GM12874 (cell line): ENCODE data around the gene PALM.

Source experiments
- TF ChIP-seq, protein P1 (sequence below): IDR thresholded peaks from 2 replicates; pipeline ENCODE4 v1.5.1; 2011; ENCODE audit warnings: low read depth, mild to moderate bottlenecking, control low read depth, low read length, moderate library complexity; ENCODE audit not compliant: insufficient read depth

PALM gene, protein sequence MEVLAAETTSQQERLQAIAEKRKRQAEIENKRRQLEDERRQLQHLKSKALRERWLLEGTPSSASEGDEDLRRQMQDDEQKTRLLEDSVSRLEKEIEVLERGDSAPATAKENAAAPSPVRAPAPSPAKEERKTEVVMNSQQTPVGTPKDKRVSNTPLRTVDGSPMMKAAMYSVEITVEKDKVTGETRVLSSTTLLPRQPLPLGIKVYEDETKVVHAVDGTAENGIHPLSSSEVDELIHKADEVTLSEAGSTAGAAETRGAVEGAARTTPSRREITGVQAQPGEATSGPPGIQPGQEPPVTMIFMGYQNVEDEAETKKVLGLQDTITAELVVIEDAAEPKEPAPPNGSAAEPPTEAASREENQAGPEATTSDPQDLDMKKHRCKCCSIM

GRCh38 chr19:708154-709143, at the start of gene PALM:
TSS of gene PALM (plus strand) at chr19:708935. CDS start at chr19:709147, 212 bp downstream.
- TF ChIP-seq, protein P1, sequence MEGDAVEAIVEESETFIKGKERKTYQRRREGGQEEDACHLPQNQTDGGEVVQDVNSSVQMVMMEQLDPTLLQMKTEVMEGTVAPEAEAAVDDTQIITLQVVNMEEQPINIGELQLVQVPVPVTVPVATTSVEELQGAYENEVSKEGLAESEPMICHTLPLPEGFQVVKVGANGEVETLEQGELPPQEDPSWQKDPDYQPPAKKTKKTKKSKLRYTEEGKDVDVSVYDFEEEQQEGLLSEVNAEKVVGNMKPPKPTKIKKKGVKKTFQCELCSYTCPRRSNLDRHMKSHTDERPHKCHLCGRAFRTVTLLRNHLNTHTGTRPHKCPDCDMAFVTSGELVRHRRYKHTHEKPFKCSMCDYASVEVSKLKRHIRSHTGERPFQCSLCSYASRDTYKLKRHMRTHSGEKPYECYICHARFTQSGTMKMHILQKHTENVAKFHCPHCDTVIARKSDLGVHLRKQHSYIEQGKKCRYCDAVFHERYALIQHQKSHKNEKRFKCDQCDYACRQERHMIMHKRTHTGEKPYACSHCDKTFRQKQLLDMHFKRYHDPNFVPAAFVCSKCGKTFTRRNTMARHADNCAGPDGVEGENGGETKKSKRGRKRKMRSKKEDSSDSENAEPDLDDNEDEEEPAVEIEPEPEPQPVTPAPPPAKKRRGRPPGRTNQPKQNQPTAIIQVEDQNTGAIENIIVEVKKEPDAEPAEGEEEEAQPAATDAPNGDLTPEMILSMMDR, result no peak

GRCh38 chr19:660793-661426, 47.8 kb upstream of the PALM start:
- TF ChIP-seq, protein P1, result no peak

DNA sequence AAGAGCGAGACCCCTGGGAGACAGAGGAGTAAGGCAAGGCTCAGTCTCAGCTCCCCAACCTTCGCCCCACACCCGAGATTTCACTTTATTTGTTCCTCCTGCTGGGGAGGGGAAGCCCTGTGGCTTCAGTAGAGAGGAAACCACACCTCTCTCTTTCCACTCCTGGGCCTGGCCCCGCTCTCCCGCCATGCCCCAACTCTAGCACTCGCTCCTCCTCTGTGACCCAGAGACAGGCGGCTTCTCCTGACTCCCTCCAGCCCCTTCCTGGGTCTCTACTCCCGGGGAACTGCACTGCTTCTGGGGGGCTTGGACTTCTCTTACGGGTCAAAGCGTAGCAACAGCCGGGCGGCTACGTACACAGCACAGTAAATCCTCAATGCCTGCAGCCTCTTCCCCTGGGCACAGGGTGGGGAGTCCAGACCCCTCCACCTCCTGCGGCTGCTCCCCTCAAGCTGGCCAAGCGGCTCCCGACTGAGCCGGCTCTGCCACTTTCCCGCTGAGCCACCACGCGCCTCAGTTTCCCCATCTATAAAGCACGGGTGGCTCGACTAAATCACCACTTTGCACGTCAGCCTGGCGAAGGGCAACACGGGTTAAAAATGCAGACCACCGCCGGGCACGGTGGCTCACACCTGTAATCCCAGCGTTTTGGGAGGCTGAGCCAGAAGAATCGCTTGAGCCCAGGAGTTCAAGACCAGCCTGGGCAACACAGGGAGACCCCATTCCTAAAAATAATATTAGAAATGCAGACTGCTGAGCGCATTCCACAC, 47.1 kb upstream of the PALM start:
- TF ChIP-seq, protein P1, result no peak

- TF ChIP-seq, protein P1, result no peak
Observed at GRCh38 chr19:662207-662961, 46.4 kb upstream of the PALM start.

DNA sequence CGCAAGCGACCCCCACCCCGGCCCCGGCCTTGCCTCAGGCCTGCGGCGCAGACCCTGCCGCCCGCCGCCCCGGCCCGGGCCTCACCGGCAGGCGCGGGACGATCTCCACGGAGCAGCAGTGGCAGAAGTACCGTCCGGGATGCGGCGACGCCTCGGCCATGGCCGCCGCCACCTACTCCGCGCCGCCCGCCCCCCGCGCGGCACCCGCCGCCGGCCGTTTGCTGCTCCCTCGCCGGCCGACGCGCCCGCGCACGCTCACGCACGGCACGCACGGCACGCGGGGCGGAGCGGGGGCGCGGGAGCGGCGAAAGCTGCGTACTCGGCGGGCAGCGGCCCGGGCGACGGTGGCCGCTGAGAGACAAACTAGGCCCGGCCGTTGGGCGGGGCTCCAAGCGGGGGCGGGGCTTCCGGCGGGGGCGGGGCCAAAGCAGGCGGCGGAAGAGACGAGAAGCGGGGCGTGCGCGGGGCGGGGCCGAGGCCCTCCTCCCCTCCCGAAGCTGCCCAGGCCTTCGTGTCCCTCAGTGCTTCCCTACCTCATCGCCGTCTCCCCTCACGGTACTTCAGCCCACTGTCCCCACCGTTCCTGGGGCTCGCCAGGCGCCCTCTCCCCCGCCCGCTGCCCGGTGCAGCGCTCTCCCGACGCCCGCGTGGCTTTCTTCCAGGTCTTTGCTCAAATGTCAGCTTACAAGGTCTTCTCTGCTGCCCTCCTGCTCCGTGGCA, 45.6 kb upstream of the PALM start, which contains the start of gene RNF126:
Gene RNF126 (minus strand): TSS at position 253 of the 720 bp plus-strand sequence. CDS start 93 bp downstream, at position 160.
- TF ChIP-seq, protein P1, result no peak

GRCh38 chr19:663682-664117, 45.0 kb upstream of the PALM start:
- TF ChIP-seq, protein P1, result no peak
